NB4 (cell line): ENCODE data around the gene SPPL2B.

Experiments used
- CTCF ChIP-seq: IDR thresholded peaks from one replicate; pipeline ENCODE4 v1.5.1; 2012; ENCODE audit warnings: low read depth, low read length
- MAX ChIP-seq: IDR thresholded peaks from 2 replicates; pipeline ENCODE4 v1.6.1; 2011; ENCODE audit warnings: low read depth, low read length
- MYC ChIP-seq: IDR thresholded peaks from 2 replicates; pipeline ENCODE4 v1.6.1; 2011; ENCODE audit warnings: low read depth, low read length
- POLR2A ChIP-seq: IDR thresholded peaks from 2 replicates; pipeline ENCODE4 v1.6.1; 2011; ENCODE audit warnings: mild to moderate bottlenecking; ENCODE audit not compliant: insufficient read length; ENCODE audit errors: extremely low read depth

GRCh38 chr19:2282062-2282861, 46.2 kb upstream of the SPPL2B start, which contains the start of gene PEAK3:
- TF ChIP-seq POLR2A (no peak), CTCF (no peak), MAX (no peak), MYC (no peak)
